DOHH2 (cell line): Measurements from ENCODE around the gene SLC25A33.
A peak's percentile ranks its signal among the peaks of the same experiment; 100 is the strongest.

Experiments
- H3F3A ChIP-seq: fragments of 200-600 bp; sonication (generic), shearing (Covaris generic); 2 replicates; pipeline ENCODE4 v1.6.0; 2016; ENCODE audit warnings: antibody characterized with exemption, mild to moderate bottlenecking; ENCODE audit not compliant: control insufficient read depth, insufficient read depth
- H3K27ac ChIP-seq: fragments of 200-600 bp; sonication (generic); 2 replicates; pipeline ENCODE4 v1.5.1; 2014; ENCODE audit warnings: low read depth, mild to moderate bottlenecking, low read length, moderate library complexity
- H3K27me3 ChIP-seq: fragments of 200-600 bp; sonication (generic); 2 replicates; pipeline ENCODE4 v1.6.1; 2014; ENCODE audit warnings: mild to moderate bottlenecking, low read length, mixed read lengths; ENCODE audit not compliant: control insufficient read depth
- H3K36me3 ChIP-seq: fragments of 200-600 bp; sonication (generic); 2 replicates; pipeline ENCODE4 v1.6.1; 2014; ENCODE audit warnings: mild to moderate bottlenecking, low read length, moderate library complexity, mixed read lengths; ENCODE audit not compliant: control insufficient read depth
- H3K4me1 ChIP-seq: fragments of 200-600 bp; sonication (generic); 2 replicates; pipeline ENCODE4 v1.6.1; 2014; ENCODE audit warnings: mild to moderate bottlenecking, low read length, mixed read lengths; ENCODE audit not compliant: control insufficient read depth
- H3K4me2 ChIP-seq: fragments of 200-600 bp; sonication (generic); 2 replicates; pipeline ENCODE4 v1.6.0; 2014; ENCODE audit warnings: mild to moderate bottlenecking, low read length, moderate library complexity
- H3K4me3 ChIP-seq: fragments of 200-600 bp; sonication (generic); 2 replicates; pipeline ENCODE4 v1.5.1; 2014; ENCODE audit warnings: mild to moderate bottlenecking, low read length, mixed read lengths
- H3K79me2 ChIP-seq: fragments of 200-600 bp; sonication (generic); 2 replicates; pipeline ENCODE4 v1.6.1; 2014; ENCODE audit warnings: mild to moderate bottlenecking, low read length, mixed read lengths; ENCODE audit not compliant: control insufficient read depth
- H3K9me2 ChIP-seq: fragments of 200-600 bp; sonication (generic); replicated peaks from 2 replicates; pipeline ENCODE4 v1.6.1; 2014; ENCODE audit warnings: mild to moderate bottlenecking, low read length, mixed read lengths; ENCODE audit not compliant: control insufficient read depth
- H3K9me3 ChIP-seq: fragments of 200-600 bp; sonication (generic); 2 replicates; pipeline ENCODE4 v1.6.1; 2014; ENCODE audit warnings: antibody characterized with exemption, low read length, mixed read lengths; ENCODE audit not compliant: control insufficient read depth, insufficient read depth
- H4K20me1 ChIP-seq: fragments of 200-600 bp; sonication (generic); 2 replicates; pipeline ENCODE4 v1.6.0; 2014; ENCODE audit warnings: low read depth, mild to moderate bottlenecking, antibody characterized with exemption, low read length, moderate library complexity; ENCODE audit not compliant: control insufficient read depth, insufficient read depth
- EZH2phosphoT487 ChIP-seq: fragments of 200-600 bp; sonication (generic); IDR thresholded peaks from 2 replicates; pipeline ENCODE4 v1.6.1; 2017; ENCODE audit warnings: borderline replicate concordance, mild to moderate bottlenecking, antibody characterized with exemption, low read length, moderate library complexity, mixed read lengths
- TF ChIP-seq, protein P1 (sequence below): fragments of 200-600 bp; sonication (generic); IDR thresholded peaks from one replicate; pipeline ENCODE4 v1.5.1; 2014; ENCODE audit warnings: antibody characterized with exemption, mild to moderate bottlenecking, low read depth, low read length; ENCODE audit not compliant: poor library complexity, severe bottlenecking

Gene SLC25A33

DNA sequence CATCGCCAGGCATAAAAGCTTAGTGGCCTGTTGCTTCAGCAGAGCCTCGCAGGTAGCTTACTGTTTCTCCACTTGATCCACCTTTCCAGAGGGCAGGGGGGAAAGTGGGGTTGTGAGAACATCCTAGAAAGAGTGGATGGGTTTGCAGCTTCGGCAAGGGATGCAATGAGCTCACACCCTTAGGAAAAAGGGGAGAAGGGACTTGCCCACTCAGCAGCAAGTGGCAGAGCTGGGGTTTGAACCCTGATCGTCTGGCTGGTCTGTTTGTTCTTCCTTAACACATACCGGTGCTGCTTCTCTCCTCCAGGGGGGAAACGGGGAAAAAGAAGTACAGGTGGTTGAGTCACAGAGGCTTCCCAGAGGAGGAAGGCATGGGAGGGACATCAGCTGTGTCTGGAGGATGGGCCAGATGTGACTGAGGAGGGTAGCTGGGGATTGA, 50.5 kb downstream of the SLC25A33 start:
- H3K27ac ChIP-seq = peak overlapping the region; percentile 27; the same call in 1 of the 2 replicates

DNA sequence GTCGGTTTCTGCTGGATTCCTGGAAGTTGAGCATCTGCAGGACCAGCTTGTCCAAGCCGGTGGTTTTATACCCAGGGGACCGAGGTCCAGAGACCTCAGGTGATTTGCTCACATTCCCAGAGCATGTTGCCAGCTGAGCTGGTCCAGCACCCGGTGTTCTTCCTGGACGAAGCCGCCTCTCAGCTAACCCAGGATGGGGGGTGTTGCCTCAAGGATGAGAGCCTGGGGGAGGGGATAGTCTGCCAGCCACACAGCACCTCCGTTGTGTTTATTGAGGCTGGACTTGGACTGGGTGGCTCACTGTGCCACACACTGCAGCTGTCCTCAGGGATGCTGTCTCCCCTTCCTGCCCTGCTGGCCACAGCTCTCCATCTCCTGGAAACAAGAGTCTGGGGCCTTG, 50.9 kb downstream of the SLC25A33 start:
- Histone ChIP-seq H3K36me3 (peaks cover 11% of the 10 kb centered on the region), H3K9me2 (no peaks in the 10 kb centered on the region), H3K79me2 (peaks cover 62% of the 10 kb centered on the region), H3K4me3 (peak overlapping the region; percentile 86), H3K27me3 (no peaks in the 10 kb centered on the region), H3K9me3 (no peaks in the 10 kb centered on the region), H3K27ac (no peak overlapping the region), H3F3A (peaks cover 10% of the 10 kb centered on the region), H3K4me2 (peak overlapping the region; percentile 89), H3K4me1 (peaks cover 51% of the 10 kb centered on the region), H4K20me1 (peaks cover 27% of the 10 kb centered on the region)
- TF ChIP-seq EZH2phosphoT487 = no peak
- TF ChIP-seq, protein P1, sequence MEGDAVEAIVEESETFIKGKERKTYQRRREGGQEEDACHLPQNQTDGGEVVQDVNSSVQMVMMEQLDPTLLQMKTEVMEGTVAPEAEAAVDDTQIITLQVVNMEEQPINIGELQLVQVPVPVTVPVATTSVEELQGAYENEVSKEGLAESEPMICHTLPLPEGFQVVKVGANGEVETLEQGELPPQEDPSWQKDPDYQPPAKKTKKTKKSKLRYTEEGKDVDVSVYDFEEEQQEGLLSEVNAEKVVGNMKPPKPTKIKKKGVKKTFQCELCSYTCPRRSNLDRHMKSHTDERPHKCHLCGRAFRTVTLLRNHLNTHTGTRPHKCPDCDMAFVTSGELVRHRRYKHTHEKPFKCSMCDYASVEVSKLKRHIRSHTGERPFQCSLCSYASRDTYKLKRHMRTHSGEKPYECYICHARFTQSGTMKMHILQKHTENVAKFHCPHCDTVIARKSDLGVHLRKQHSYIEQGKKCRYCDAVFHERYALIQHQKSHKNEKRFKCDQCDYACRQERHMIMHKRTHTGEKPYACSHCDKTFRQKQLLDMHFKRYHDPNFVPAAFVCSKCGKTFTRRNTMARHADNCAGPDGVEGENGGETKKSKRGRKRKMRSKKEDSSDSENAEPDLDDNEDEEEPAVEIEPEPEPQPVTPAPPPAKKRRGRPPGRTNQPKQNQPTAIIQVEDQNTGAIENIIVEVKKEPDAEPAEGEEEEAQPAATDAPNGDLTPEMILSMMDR = no peak

More for the DNA sequence above, 50.5 kb downstream of the SLC25A33 start:
- peaks cover 27% of the 10 kb centered on the region for H4K20me1 ChIP-seq
- H3K9me3 ChIP-seq = no peaks in the 10 kb centered on the region
- peak overlapping the region; percentile 89 for H3K4me2 ChIP-seq
- H3K9me2 ChIP-seq = no peaks in the 10 kb centered on the region
- peak overlapping the region; percentile 86 for H3K4me3 ChIP-seq
- peaks cover 58% of the 10 kb centered on the region for H3K79me2 ChIP-seq
- peaks cover 11% of the 10 kb centered on the region for H3K36me3 ChIP-seq
- H3K27me3 ChIP-seq = no peaks in the 10 kb centered on the region
- H3K4me1 ChIP-seq = peaks cover 51% of the 10 kb centered on the region
- TF ChIP-seq, protein P1 = no peak
- no peak for TF ChIP-seq EZH2phosphoT487
- H3F3A ChIP-seq = peaks cover 14% of the 10 kb centered on the region

GRCh38 chr1:9590945-9591668, 51.8 kb downstream of the SLC25A33 start:
- peaks cover 27% of the 10 kb centered on the region for H4K20me1 ChIP-seq
- H3K4me3 ChIP-seq = peak overlapping the region; percentile 86
- TF ChIP-seq, protein P1 = no peak
- no peak for TF ChIP-seq EZH2phosphoT487
- no peaks in the 10 kb centered on the region for H3K9me3 ChIP-seq
- peaks cover 51% of the 10 kb centered on the region for H3K4me1 ChIP-seq
- no peaks in the 10 kb centered on the region for H3K9me2 ChIP-seq
- peaks cover 16% of the 10 kb centered on the region for H3K36me3 ChIP-seq
- H3K4me2 ChIP-seq = peak overlapping the region; percentile 89
- H3K27ac ChIP-seq = no peak overlapping the region
- H3K79me2 ChIP-seq = peaks cover 71% of the 10 kb centered on the region
- no peaks in the 10 kb centered on the region for H3K27me3 ChIP-seq
- H3F3A ChIP-seq = peaks cover 8% of the 10 kb centered on the region
